SK-N-SH (cell line): ENCODE results near the gene TAF1L. TPM values are rescaled to one million over a fixed set of nuclear protein-coding genes. Genes with fewer than 3 reads are reported as not detected.

ENCODE experiments used
- CTCF ChIA-PET: fragments of 300-600, 350-600 bp; formaldehyde crosslinking; extraction: SDS; loops from one replicate; lab custom pipeline; 2021; lab: Yijun Ruan, JAX
- POLR2A ChIA-PET: fragments of 350-600 bp; sonication (Branson Sonifier 250); formaldehyde crosslinking; extraction: SDS; loops from one replicate; lab custom pipeline; 2020; ENCODE audit warnings: antibody characterized with exemption, inconsistent platforms; lab: Yijun Ruan, JAX
- DNase-seq: peaks from one replicate; pipeline ENCODE4 v3.0.0; 2012
- H2AFZ ChIP-seq: fragments of 200-600 bp; sonication (generic); 2 replicates; pipeline ENCODE4 v1.8.1; 2016; ENCODE audit warnings: antibody characterized with exemption, mild to moderate bottlenecking, low read depth
- H3F3A ChIP-seq: fragments of 200-600 bp; sonication (generic); replicated peaks from 2 replicates; pipeline ENCODE3; 2016; ENCODE audit warnings: antibody characterized with exemption, mild to moderate bottlenecking; ENCODE audit not compliant: insufficient read depth
- H3K27ac ChIP-seq, 2 experiments: fragments of 200-500 bp in 1 of 2; fragments of 200-600 bp in 1 of 2; sonication (Bioruptor generic) in 1 of 2; sonication (generic), shearing (Covaris generic) in 1 of 2; 2 replicates each; pipeline versions ENCODE4 v1.5.1 to v1.6.1; 2014 to 2016; ENCODE audit warnings: low read depth in 2 of 2, inconsistent platforms in 1 of 2, low read length in 1 of 2, mild to moderate bottlenecking in 1 of 2, mixed read lengths in 1 of 2
- H3K27me3 ChIP-seq: fragments of 200-600 bp; sonication (generic), shearing (Covaris generic); 2 replicates; pipeline ENCODE4 v1.6.1; 2016; ENCODE audit warnings: mixed run types; ENCODE audit not compliant: insufficient read depth
- H3K36me3 ChIP-seq, 2 experiments: fragments of 200-500 bp in 1 of 2; fragments of 200-600 bp in 1 of 2; sonication (Bioruptor generic) in 1 of 2; sonication (generic) in 1 of 2; replicated peaks in 1 of 2; 2 replicates each; pipeline versions ENCODE3 to v1.5.1; 2014 to 2016; ENCODE audit warnings: low read length in 1 of 2, mild to moderate bottlenecking in 1 of 2; ENCODE audit not compliant: insufficient read depth in 2 of 2, control insufficient read depth in 1 of 2
- H3K4me1 ChIP-seq, 2 experiments: fragments of 200-500 bp in 1 of 2; fragments of 200-600 bp in 1 of 2; sonication (Bioruptor generic) in 1 of 2; sonication (generic), shearing (Covaris generic) in 1 of 2; 2 replicates each; pipeline versions ENCODE4 v1.5.1 to v1.6.1; 2014 to 2016; ENCODE audit warnings: low read depth in 1 of 2, low read length in 1 of 2, mixed run types in 1 of 2; ENCODE audit not compliant: insufficient read depth in 2 of 2, control insufficient read depth in 1 of 2
- H3K4me2 ChIP-seq: fragments of 200-600 bp; sonication (generic), shearing (Covaris generic); 2 replicates; pipeline ENCODE4 v1.6.1; 2017; ENCODE audit warnings: mixed run types
- H3K4me3 ChIP-seq, 2 experiments: fragments of 200-500 bp in 1 of 2; fragments of 200-600 bp in 1 of 2; sonication (Bioruptor generic) in 1 of 2; sonication (generic), shearing (Covaris generic) in 1 of 2; 2 replicates each; pipeline versions ENCODE4 v1.5.1 to v1.8.1; 2014 to 2016; ENCODE audit warnings: low read depth in 2 of 2, inconsistent platforms in 1 of 2, low read length in 1 of 2, mild to moderate bottlenecking in 1 of 2, mixed read lengths in 1 of 2, moderate library complexity in 1 of 2
- H3K79me2 ChIP-seq: fragments of 200-600 bp; sonication (generic); 2 replicates; pipeline ENCODE4 v1.8.1; 2017; ENCODE audit warnings: mild to moderate bottlenecking; ENCODE audit not compliant: insufficient read depth
- H3K9ac ChIP-seq: fragments of 200-600 bp; sonication (generic); 2 replicates; pipeline ENCODE4 v1.6.1; 2017; ENCODE audit warnings: mixed run types
- H3K9me2 ChIP-seq: fragments of 200-600 bp; sonication (generic); 2 replicates; pipeline ENCODE4 v1.6.1; 2017; ENCODE audit warnings: mixed run types
- H3K9me3 ChIP-seq: fragments of 200-600 bp; sonication (generic); 2 replicates; pipeline ENCODE4 v1.6.1; 2017; ENCODE audit warnings: mixed run types, mild to moderate bottlenecking, moderate library complexity
- H4K20me1 ChIP-seq: fragments of 200-600 bp; sonication (generic); 2 replicates; pipeline ENCODE4 v1.6.1; 2017; ENCODE audit warnings: mild to moderate bottlenecking, mixed run types; ENCODE audit not compliant: insufficient read depth
- ELF1 ChIP-seq: IDR thresholded peaks from 2 replicates; pipeline ENCODE4 v1.4.0; 2012
- EP300 ChIP-seq, 2 experiments: IDR thresholded peaks; 2 replicates each; pipeline versions ENCODE4 v1.4.0 to v1.6.1; 2012; ENCODE audit warnings: borderline replicate concordance in 1 of 2, low read depth in 1 of 2, low read length in 1 of 2
- EZH2phosphoT487 ChIP-seq: fragments of 200-600 bp; sonication (generic); IDR thresholded peaks from 2 replicates; pipeline ENCODE4 v1.6.1; 2017; ENCODE audit warnings: low read depth, mixed run types, mild to moderate bottlenecking, antibody characterized with exemption, moderate library complexity, borderline replicate concordance
- FOXM1 ChIP-seq: IDR thresholded peaks from 2 replicates; pipeline ENCODE4 v1.4.0; 2012; ENCODE audit warnings: low read depth, mild to moderate bottlenecking
- IRF3 ChIP-seq: fragments of 150-350 bp; IDR thresholded peaks from 2 replicates; pipeline ENCODE4 v1.6.1; 2016; ENCODE audit warnings: mild to moderate bottlenecking, low read depth, low read length
- JUND ChIP-seq: IDR thresholded peaks from 2 replicates; pipeline ENCODE4 v1.4.0; 2012
- NFIC ChIP-seq: IDR thresholded peaks from 2 replicates; pipeline ENCODE4 v1.4.0; 2012; ENCODE audit warnings: borderline replicate concordance
- RAD21 ChIP-seq: IDR thresholded peaks from 2 replicates; pipeline ENCODE4 v1.6.1; 2012; ENCODE audit warnings: mild to moderate bottlenecking, low read length
- RCOR1 ChIP-seq: fragments of 150-350 bp; IDR thresholded peaks from 2 replicates; pipeline ENCODE4 v1.6.1; 2017; ENCODE audit warnings: antibody characterized with exemption, low read length
- RFX5 ChIP-seq: IDR thresholded peaks from 2 replicates; pipeline ENCODE4 v1.6.1; 2012; ENCODE audit warnings: mild to moderate bottlenecking, improper control_type of control experiment, low read length
- SMC3 ChIP-seq: IDR thresholded peaks from 2 replicates; pipeline ENCODE4 v1.6.1; 2012; ENCODE audit warnings: low read depth, low read length, improper control_type of control experiment
- TCF12 ChIP-seq: IDR thresholded peaks from 2 replicates; pipeline ENCODE4 v1.4.0; 2012
- TEAD4 ChIP-seq: IDR thresholded peaks from 2 replicates; pipeline ENCODE4 v1.4.0; 2012; ENCODE audit warnings: mild to moderate bottlenecking, borderline replicate concordance; ENCODE audit not compliant: insufficient read depth
- YY1 ChIP-seq: IDR thresholded peaks from 2 replicates; pipeline ENCODE4 v1.4.0; 2012; ENCODE audit warnings: low read depth, mild to moderate bottlenecking
- WGBS: methylation state at CpG from one replicate; pipeline ENCODE4 v1.1.6; 2017; ENCODE audit warnings: low lambda C conversion rate; 5-methylcytosine and 5-hydroxymethylcytosine counted together
- polyA plus RNA-seq, 3 experiments: library from polyadenylated mRNA; depleted of rRNA; stranded (reverse); fragments of >200 nt; gene quantifications; 2 replicates each; pipeline ENCODE4 v1.2.3, GENCODE V29; 2012
- TF ChIP-seq, protein P1 (sequence below): fragments of 200-600 bp; sonication (generic); IDR thresholded peaks from 2 replicates; pipeline ENCODE4 v1.6.1; 2017; ENCODE audit warnings: antibody characterized with exemption, mild to moderate bottlenecking, moderate library complexity
- TF ChIP-seq, protein P2 (sequence below): IDR thresholded peaks from 2 replicates; pipeline ENCODE4 v1.4.0; 2012; ENCODE audit warnings: low read depth
- TF ChIP-seq, protein P3 (sequence below): IDR thresholded peaks from 2 replicates; pipeline ENCODE4; 2012
- TF ChIP-seq, protein P4 (sequence below): IDR thresholded peaks from 2 replicates; pipeline ENCODE4 v1.4.0; 2012; ENCODE audit warnings: low read depth, borderline replicate concordance

TAF1L gene
- polyA plus RNA-seq, 1 of the 3 experiments (the other 2 are of a cell fraction) = not detected

DNA sequence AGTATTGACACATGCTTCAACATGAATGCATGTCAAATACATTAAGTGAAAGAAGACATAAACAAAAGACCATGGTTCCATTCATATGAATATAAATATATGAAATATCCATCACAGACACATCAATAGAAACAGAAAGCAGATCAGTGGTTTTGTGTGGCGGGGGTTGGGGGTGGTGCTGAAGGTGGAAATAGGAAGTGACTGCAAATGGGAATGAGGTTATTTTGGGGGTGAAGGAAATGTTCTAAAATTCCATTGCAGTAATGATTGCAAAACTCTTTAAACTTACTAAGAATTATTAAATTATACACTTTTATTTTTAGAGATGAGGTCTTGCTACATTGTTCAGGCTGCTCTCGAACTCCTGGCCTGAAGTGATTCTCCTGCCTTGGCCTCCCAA lies 28.7 kb downstream of the TAF1L start:
- H3K36me3 ChIP-seq = no peaks in the 10 kb centered on the region
- no peaks in the 10 kb centered on the region for H3K27me3 ChIP-seq
- no peaks in the 10 kb centered on the region for H3K9me3 ChIP-seq
- no peaks in the 10 kb centered on the region for H3K4me1 ChIP-seq
- H3K79me2 ChIP-seq = no peaks in the 10 kb centered on the region
- POLR2A ChIA-PET = no interaction called here
- TF ChIP-seq RFX5 (no peak), FOXM1 (no peak), RCOR1 (no peak), NFIC (no peak), JUND (no peak), YY1 (no peak), EZH2phosphoT487 (no peak), SMC3 (no peak), ELF1 (no peak), IRF3 (no peak), TEAD4 (no peak), TCF12 (no peak), EP300 (IDR thresholded peaks at IDR 0.05; ENCODE audit: borderline replicate concordance in 1 of 2, low read depth in 1 of 2, low read length in 1 of 2) (no peak), RAD21 (no peak)
- TF ChIP-seq, protein P1, sequence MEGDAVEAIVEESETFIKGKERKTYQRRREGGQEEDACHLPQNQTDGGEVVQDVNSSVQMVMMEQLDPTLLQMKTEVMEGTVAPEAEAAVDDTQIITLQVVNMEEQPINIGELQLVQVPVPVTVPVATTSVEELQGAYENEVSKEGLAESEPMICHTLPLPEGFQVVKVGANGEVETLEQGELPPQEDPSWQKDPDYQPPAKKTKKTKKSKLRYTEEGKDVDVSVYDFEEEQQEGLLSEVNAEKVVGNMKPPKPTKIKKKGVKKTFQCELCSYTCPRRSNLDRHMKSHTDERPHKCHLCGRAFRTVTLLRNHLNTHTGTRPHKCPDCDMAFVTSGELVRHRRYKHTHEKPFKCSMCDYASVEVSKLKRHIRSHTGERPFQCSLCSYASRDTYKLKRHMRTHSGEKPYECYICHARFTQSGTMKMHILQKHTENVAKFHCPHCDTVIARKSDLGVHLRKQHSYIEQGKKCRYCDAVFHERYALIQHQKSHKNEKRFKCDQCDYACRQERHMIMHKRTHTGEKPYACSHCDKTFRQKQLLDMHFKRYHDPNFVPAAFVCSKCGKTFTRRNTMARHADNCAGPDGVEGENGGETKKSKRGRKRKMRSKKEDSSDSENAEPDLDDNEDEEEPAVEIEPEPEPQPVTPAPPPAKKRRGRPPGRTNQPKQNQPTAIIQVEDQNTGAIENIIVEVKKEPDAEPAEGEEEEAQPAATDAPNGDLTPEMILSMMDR = no peak
- TF ChIP-seq, protein P2, sequence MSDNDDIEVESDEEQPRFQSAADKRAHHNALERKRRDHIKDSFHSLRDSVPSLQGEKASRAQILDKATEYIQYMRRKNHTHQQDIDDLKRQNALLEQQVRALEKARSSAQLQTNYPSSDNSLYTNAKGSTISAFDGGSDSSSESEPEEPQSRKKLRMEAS = no peak
- TF ChIP-seq, protein P3, sequence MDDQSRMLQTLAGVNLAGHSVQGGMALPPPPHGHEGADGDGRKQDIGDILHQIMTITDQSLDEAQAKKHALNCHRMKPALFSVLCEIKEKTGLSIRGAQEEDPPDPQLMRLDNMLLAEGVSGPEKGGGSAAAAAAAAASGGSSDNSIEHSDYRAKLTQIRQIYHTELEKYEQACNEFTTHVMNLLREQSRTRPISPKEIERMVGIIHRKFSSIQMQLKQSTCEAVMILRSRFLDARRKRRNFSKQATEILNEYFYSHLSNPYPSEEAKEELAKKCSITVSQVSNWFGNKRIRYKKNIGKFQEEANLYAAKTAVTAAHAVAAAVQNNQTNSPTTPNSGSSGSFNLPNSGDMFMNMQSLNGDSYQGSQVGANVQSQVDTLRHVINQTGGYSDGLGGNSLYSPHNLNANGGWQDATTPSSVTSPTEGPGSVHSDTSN = no peak
- TF ChIP-seq, protein P4, sequence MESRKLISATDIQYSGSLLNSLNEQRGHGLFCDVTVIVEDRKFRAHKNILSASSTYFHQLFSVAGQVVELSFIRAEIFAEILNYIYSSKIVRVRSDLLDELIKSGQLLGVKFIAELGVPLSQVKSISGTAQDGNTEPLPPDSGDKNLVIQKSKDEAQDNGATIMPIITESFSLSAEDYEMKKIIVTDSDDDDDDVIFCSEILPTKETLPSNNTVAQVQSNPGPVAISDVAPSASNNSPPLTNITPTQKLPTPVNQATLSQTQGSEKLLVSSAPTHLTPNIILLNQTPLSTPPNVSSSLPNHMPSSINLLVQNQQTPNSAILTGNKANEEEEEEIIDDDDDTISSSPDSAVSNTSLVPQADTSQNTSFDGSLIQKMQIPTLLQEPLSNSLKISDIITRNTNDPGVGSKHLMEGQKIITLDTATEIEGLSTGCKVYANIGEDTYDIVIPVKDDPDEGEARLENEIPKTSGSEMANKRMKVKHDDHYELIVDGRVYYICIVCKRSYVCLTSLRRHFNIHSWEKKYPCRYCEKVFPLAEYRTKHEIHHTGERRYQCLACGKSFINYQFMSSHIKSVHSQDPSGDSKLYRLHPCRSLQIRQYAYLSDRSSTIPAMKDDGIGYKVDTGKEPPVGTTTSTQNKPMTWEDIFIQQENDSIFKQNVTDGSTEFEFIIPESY = no peak
- H3F3A ChIP-seq = no peaks in the 10 kb centered on the region
- 17% methylated on average over 2 of the region's 2 CpGs for WGBS
- no peak overlapping the region for H3K4me3 ChIP-seq
- H3K27ac ChIP-seq = no peak overlapping the region
- no peak for DNase-seq
- CTCF ChIA-PET = interaction anchor here (1.0 to 1.5 kb wide), 4 partner anchors 18 to 228 kb away, joined by 3 to 6 read pairs (median 4); no protein-coding TSS in a partner anchor
- H2AFZ ChIP-seq = no peak overlapping the region
- no peaks in the 10 kb centered on the region for H3K9me2 ChIP-seq
- no peaks in the 10 kb centered on the region for H4K20me1 ChIP-seq
- no peak overlapping the region for H3K4me2 ChIP-seq
- H3K9ac ChIP-seq = no peak overlapping the region
